GM21515 (cell line): Measurements from ENCODE around the gene ENOX1.

Source experiments
- ATAC-seq: cut with Tn5 transposase; IDR thresholded peaks from one replicate; pipeline ENCODE4 v1.9.1; 2021; ENCODE audit not compliant: unreplicated experiment

ENOX1 gene

DNA sequence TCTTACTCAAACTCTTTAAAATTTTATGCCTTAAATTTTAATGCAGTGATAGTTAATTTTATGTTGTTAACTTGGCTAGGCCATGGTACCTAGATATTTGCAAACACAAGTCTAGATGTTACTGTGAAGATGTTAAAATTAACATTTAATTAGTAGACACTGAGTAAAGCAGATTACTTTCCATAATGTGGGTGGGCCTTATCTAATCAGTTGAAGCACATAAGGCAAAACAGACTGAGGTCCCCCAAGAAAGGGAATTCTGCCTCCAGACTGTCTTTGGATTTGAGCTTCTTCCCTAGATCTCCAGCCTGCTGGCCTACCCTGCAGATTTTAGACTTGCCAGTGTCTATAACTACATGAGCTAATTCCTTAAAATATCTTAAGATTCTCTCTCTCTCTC is 294.0 kb downstream of the ENOX1 start:
- no peak for ATAC-seq

DNA sequence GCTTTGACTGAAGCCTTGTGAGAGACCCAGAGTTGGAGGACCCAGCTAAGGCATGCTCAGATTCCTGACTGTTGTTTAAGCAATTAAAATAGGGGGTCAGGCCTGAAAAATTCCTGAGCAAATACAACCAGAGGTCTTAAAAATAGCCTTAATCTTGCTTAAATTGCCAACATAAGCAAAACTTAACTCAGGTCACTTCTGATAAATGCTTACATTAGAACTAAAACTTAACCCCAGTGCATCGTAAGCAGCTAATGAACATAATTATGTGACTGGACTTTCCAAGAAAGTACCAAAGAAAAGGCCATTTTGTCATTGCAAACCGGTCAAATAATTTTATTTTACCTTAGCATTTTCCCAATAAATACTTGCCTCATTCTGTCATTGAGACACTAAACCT is 294.5 kb downstream of the ENOX1 start:
- ATAC-seq = no peak

DNA sequence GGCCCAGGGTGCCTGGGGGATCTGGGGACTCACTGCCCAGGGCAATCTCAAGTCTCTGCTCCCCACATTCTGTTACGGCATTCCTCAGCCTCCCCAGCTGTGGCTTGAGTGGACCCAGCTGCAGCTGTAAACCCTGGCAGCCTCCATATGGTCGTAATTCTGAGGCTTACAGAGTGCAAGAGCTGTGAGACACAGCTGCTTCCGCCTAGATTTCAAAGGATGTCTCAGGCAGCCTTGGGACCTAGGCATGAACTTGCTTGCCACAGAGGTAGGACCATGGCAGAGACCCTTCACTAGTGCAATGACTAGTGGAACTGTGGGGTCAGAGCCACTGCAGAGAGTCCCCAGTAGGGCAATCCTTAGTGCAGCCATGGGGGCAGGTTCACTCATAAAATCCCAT is 297.5 kb downstream of the ENOX1 start:
- ATAC-seq = no peak

DNA sequence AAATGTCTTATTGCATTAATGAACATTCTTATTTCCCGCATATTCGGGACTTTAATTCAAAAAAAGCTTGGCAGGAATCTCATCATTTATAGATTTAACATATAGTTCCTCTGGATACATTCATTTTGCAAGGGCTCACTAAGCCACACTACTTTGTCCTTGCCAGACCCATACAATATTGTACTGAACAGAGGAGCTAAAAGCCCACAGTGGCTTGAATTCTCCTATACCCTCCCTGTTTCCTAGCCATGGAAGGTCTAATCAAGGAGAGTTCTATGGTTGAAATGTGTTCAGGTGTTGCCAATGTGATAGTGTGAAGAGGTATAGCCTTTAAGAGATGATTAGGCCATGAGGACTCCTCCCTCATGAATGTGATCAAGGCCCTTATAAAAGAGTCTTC is 298.9 kb downstream of the ENOX1 start:
- no peak for ATAC-seq

DNA sequence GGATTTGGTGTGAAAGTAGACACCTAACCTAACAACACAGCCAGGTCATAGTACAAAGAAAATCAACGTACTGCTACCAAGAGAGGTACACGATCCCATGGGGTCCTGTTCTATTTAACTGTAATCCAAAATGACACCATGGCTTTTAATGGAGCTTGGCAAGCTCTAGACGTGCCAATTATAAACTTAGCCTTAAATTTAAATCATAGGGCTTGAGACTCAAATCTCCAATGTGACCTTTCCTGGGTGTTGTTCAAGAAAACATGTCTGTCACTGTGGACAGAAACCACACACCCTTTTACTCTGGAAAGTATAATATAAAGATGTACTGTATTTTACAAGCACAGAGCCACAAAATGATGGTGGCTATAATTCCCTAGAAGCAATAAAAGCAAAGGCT is 299.3 kb downstream of the ENOX1 start:
- no peak for ATAC-seq

DNA sequence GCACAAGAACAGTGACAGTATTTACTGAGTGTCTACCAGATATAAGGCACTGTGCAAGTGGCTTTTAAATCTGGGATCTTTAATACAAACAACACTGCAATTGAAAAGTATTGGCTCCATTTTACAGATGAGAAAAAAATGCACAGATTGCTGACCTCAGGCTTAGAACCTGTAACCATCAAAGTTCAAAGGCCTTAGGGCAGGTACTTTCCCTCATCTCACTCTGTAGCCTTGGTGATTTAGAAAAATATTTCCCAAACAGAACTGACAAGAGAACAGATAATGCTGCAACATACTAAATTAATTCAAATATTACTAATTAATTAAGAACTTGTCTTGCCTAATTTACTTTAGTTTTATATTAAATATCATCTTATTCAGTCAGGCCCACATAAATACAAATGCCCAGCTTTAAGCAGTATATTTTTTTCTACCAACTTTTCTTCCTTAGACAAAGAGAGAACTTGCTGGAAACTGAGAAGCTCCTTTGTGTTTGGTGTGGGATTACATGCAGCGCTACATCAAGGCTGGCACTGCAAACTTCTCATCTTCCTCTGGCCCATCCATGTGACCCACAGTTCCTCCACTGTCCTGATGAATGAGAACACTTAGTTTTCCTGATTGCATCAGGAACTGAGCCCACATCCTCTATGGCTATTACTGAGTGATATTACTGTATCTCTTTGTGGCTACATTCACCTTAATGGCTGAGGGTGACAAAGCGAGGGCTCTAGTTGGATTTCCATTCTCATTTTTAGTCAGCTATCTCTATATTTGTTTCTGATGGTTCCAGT is 302.1 kb downstream of the ENOX1 start:
- ATAC-seq = no peak

DNA sequence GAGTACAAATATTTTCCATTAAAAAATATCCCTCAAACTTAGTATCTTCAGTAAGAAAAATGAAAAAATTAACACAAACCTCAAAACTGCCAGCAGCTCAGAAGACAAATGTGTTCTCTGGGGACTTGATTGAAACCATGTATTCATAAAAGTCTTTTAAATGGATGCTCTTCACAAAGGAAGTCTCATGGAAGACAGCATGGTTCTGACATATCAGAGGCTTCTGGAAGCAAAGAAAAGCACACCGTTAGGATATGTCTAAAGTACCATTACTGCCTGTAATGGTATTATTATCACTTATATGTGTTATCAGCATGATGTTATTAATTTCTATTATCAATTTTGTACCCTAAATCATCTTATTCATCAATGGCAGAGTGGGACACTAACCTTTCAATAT is 302.8 kb downstream of the ENOX1 start:
- ATAC-seq = no peak

DNA sequence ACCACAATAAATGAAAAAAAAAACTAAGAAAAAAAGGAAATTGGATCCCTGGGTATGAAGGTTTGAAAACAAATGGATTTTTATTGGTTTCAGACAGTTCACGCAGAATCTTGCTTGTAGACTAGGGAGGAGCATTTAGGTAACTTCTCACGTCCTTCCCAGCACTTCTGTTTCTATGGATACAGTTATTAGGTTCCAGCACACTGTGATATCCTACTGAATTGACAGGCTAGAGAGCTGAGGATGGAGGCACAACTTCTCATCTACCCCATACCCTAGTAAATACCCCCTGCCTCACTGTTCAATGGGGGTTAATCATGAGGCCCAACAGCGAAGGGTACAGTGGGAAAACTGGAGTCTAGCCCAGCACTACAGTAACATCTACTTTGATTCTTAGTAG is 304.1 kb downstream of the ENOX1 start:
- no peak for ATAC-seq

DNA sequence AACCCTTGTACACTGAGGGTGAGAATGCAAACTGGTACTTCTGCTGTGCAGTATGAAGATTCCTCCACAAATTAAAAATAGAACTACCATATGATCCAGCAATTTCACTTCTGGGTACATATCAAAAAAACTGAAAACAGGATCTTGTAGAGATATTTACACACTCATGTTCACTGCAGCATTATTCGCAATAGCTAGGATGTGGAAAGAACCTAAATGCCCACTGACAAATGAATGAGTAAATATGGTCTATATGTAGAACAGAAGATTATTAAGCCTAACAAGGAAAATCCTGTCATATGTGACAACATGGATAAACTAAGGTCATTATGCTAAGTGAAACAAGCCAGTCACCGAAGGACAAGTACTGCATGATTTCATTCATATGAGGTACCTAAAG is 304.7 kb downstream of the ENOX1 start:
- no peak for ATAC-seq

DNA sequence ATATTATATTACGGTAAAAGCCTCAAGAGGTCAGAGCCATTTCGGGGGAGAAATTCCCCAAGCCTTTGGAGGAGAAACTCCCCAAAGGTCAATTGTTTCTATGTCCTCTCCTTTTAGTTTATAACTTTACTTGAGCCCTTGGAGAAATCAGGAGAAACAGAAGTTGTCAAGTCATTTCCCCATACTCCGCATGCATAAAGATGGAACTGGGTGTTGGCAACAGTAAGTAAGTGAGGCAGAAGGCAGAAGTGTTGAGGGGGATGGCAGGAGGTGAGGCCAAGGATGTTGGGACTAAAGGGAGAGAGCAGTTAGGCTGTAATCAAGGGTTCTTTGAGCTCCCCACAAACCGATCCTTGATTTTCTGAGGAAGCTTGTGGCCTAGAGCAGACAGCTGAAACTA is 307.9 kb downstream of the ENOX1 start:
- ATAC-seq = no peak

DNA sequence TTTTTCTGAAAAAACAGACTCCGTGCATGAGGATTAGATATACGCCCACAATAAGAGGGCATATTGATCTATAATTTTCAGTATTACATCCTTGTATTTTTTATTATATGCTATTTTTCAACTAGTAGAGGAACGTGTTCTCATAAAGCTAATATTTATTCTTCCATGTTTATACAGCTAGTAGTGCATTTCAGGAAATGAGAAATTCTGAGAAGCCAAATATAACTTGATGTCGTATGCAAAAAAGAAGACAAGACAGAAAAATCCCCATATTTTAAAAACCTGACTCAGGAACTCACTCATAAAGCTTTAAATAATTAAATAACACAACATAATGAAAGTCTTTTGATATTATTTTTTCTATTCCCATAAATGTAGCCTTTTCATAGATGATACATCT is 308.6 kb downstream of the ENOX1 start:
- no peak for ATAC-seq

DNA sequence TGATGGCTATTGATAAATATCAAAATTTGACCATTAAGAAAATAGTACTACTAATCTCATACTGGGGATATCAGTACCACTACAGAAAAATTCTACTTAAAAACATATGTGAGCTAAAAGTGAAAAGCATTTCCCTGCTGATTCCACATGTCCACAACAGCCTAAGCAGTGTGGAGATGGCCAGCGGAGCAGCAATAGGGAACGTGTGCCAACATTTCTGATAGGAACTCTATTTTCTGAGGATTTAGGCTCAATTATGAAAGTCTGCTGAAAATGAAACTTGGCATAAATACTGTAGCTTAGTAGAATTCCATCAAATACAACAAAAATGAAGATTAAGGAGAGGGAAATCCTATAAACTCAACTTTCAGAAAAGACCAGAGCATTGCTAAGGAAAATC is 311.6 kb downstream of the ENOX1 start:
- no peak for ATAC-seq

DNA sequence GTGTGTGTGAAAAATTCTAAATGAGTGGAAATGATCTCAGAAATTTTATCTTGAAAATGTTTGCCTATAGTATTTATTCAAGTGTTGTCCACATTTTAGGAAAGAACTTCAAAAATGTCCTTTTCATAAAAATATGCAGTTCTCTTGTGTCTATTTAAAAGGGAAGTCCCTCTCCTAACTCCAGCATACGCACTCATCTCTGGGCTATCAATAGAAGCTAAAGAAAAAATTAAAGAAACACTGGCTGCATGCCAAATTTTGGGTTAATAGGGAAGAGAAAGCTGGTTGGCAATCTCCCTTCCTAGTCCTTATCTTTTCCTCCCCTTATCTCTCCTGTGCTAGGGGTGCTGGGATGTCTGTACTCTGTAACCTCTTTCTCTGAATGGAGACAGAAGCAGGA is 313.3 kb downstream of the ENOX1 start:
- ATAC-seq = no peak

DNA sequence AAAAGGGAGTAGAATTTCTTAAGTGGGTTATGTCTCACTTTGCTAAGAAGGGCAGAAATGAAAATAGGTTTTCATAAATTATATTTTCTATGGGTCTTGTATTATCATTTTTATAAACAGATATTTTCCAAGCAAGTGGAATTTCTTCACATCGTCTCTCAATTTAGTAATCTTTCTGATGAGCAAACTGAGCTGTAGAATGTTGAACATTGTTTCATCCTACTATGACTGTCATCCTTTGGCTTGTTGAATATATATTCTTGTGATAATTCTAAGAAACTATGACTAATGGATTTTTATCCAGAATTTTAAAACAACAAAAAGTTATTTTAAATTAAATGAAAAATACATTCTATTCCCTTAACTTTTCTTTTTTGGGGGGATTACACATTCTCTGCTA is 313.8 kb downstream of the ENOX1 start:
- ATAC-seq = no peak

DNA sequence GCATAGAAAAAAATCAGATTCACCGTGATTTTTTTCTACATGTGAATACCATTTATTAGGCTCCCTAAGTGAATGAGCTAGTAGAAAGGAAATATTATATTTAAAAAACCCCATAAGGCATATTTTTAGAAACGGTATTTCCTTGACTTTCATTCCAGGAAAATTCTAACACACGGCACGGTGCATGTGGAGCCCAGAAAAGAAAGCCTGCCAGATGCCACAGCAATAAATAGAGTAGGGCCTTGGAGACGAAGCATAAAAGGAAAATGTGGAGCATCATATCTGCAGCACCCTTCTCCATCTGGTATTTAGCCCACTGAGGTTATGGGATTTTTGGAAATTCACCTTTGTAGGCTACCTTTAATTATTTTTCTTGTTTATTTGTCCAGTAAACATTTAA is 314.4 kb downstream of the ENOX1 start:
- ATAC-seq = no peak

DNA sequence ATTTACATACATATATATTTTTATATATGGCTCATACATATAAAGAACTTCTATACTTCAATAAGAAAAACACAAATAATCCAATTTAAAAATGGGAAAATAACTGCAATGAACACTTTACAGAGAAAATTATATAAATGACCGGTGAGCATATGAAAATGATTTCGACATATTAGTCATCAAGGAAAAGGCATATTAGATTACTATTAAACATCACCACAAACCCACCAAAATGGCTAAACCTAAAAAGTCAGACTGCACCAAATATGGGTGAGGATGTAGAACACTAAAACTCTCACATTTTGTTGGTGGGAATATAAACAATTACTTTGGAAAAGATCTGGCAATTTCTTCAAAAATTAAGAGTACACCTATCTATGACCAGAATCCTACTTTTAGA is 316.2 kb downstream of the ENOX1 start:
- no peak for ATAC-seq

DNA sequence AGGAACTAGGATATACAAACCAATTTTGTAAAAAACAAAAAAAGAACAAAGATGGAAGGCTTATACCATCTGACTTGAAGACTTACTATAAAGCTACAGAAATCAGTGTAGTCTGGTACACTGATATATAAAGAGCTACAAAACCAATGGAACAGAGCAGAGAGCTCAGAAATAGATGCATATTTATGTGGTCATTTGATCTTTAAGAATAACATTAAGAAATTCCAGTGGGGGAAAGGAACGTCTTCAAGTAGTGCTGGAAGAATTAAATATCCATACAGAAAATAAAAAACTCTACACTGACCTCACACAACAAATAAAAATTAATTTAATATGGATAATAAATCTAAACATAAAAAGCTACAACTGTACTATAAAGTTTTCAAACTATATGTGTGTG is 317.0 kb downstream of the ENOX1 start:
- ATAC-seq = no peak

DNA sequence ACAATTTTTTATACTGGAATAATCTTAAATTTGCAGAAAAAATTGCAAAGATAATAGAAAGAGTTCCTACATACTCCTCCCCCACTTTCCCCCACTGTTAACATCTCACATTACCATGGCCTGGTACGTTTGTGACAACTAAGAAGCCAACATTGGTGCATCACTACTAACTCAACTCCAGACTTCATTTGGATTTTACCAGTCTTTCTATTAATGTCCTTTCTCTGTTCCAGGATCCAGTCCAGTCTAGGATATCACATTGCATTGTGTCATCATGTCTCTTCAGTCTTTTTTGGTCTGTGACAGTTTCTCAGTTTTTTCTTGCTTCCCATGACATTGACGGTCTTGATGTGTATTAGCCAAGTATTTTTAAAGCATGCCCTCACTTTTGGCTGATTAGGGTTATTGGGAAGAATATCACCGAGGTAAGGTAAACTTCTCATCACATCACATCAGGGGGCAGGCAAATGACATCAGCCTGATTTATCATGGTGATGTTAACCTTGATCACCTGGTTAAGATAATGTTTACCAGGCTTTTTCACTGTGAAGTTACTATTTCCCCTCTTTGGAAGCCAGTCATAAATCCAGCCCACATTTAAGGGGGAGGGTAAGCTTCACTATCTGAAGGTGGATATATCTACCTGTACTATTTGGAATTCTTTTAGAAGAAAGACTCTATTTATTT is 322.1 kb downstream of the ENOX1 start:
- no peak for ATAC-seq

DNA sequence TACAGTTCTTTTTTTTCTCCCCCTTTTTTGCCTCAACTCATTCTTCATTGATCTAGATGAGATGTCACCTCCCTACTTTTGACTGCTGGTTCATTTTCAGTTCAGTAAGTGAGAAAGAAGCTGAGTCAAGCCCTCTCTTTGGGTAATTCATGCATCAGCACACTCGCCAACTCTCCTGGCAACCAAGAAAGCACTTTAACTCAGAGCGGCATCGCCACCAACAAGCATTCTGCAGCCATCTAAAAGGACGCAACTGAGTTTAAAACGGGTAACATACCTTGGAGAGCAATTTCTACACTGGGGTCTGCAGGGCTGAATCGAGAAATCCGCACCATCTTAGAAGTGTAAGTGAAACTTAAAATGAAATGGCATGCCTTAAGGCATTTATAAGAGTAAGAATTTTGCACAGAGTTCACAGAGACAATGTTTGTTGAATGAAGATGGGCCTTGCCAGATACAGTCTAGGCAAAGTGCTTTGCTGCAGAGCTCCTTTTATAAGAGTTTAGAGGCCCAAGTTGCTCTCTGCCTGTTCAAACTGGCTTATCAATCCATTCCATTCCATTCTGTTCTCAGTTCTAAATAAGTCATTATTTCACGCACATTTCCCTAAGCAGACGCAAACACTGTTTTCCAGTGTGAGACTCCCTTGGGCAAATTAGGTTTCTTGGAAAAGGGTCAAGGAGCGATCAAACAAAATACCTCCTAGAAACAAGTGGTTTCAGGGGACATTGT is 338.0 kb downstream of the ENOX1 start:
- ATAC-seq = no peak

DNA sequence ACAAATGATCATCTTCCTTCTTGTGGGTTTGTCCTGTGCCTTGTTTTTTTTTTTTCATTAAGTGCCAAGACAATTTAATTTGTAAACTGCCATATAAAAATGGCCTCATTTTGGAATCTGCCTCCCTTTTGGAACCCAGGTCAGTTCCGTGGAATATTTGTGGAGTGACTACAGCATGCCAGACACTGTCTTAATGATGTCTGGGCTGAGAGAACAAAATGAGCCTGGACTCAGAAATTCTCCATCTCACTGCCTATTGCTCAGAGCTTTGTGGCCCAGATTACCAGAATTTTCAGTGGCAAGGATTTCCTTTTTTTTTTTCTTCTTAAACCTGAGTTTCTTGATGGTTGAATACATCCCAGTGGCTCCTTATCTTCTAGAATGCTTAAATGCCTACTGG is 340.6 kb downstream of the ENOX1 start:
- no peak for ATAC-seq

DNA sequence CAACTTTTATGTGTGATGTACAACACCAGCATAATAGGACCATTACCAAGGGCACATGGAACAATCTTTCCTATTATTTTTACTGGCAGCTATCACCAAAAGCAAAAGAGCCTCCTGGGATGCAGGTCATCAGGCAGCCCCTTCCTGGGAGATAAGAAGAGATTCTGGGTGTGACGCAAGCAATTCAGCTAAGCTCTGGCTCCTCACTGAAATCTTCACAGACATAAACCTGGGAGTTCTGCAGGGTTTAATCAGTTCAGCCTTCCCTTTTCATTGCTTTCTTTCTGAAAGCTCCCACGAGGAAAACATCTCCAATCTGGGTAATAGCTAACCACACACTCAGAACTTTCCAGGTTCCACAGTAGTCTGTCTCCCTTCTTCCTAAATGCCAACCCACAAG is 341.1 kb downstream of the ENOX1 start:
- ATAC-seq = no peak

DNA sequence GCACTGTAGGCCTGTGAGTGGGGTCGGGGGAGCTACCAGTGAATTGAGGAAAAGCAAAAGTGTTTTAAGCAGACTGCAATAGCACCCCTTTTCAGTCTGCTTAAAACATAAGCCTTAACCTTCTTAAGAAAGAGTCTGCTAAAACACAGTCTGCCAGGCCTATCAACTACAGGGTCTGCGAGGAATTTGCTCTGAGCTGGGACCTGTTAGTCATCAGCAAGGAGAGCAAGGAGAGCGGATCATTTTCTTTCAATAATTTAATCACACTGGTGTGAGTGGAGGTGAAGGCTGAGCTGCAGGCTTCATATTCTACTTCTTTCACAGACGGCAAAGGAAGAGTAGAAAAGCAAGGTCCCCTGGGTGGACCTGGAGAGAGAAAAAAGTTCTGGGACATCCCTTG is 342.7 kb downstream of the ENOX1 start:
- no peak for ATAC-seq
